ENCODE data around the gene ANAPC5.
"Not testable (repeated sequence)": the region's sequence is repeated elsewhere in the genome, so short reads cannot be mapped to it uniquely, and the experiment has no call there.

The ANAPC5 gene

GRCh38 chr12:121307397-121307796 is 44.8 kb downstream of the ANAPC5 start:
- not testable (repeated sequence) for DNase-seq

GRCh38 chr12:121304306-121304705 is 47.9 kb downstream of the ANAPC5 start:
- DNase-seq, result no peak

- DNase-seq, result no peak
These were observed 50.3 kb downstream of the ANAPC5 start for GRCh38 chr12:121301876-121302275.

GRCh38 chr12:121300083-121300819 is 52.0 kb downstream of the ANAPC5 start:
- no peak for DNase-seq

- DNase-seq, result no peak
These were observed 52.5 kb downstream of the ANAPC5 start for GRCh38 chr12:121299662-121300061.

DNA sequence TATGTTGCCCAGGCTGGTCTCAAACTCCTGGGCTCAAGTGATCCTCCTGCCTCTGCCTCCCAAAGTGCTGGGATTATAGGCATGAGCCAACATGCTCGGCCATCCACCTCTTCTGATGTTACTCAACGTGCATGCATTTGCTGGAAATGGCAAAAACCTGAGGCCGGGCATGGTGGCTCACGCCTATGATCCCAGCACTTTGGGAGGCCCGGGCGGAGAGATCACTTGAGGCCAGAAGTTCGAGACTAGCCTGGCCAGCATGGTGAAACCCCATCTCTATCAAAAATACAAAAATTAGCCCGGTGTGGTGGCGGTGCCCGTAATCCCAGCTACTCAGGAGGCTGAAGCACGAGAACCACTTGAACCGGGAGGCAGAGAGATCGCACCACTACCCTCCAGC is 53.8 kb downstream of the ANAPC5 start:
- DNase-seq, result not testable (repeated sequence)

DNA sequence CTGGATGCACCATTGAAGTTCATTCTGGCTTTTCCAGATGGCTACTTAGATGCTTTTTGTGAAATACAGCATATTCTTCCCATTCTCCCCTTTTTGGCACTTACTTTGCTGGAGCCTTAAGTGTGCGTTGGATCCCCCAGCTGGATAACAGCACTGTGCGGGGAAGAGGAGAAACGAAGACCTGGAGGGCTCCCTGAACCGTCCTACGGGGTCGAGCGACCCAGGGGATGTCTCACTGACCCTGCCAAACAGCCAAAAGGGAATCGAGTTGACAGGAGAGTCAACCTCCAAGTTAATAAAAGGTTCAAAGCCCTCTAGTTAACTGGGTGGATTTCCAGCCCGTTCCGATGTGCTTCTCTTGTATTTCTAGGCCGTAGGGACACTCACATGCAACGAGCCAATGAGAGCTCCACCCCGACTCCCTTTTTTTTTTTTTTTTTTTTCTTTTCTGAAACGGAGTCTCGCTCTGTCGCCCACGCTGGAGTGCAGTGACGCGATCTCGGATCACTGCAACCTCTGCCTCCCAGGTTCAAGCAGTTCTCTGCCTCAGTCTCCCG is 54.7 kb downstream of the ANAPC5 start:
- DNase-seq, result peak; percentile 30

GRCh38 chr12:121296618-121297434 is 55.4 kb downstream of the ANAPC5 start, which contains the start of gene CAMKK2:
Gene CAMKK2, minus strand, starts transcription at chr12:121296709. Its CDS starts 22,183 bp downstream, at chr12:121274526.
- DNase-seq, result peak; percentile 88

DNA sequence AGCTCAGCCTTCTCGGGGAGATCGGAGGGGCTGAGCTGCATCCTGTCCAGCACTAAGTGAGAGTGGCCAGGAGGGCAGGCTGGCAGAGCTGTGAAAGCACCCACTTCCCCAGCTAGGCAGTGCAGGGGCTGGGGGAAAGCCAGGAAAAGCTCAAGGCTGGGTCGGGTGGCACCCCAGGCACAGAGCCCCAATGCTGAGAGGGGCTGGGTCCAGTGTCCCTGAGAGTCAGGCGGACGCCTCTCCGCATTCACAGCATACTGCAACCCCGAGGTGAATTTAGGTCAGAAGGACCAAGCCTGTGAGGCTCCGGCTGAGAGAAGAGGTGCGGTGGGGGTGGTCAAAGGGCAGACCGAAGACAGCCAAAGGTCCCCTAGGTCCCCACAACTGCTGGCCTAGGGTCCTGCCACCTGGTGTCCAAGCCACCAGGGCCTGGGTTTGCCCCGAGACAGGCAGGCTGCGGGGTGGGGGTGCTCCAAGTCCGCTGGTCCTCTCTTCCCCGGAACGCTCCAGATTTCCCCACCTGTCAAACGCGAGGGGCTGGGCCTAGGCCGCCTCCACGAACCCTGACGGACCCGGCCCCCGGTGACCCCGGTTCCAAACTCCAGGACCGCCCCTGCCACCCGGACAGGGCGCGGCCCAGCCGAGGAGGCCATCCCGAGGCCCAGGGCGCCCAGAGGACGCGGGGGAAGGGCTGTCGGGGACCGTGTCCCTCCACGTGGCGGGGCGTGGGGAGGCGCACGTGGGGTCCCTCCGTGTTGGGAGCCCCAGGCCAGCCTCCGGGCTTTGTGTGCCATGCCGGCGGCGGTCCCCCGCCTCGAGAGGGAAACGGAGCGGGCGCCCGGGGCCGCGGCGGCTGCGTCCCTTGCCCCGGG is 56.2 kb downstream of the ANAPC5 start:
- DNase-seq, result peak; percentile 21

DNA sequence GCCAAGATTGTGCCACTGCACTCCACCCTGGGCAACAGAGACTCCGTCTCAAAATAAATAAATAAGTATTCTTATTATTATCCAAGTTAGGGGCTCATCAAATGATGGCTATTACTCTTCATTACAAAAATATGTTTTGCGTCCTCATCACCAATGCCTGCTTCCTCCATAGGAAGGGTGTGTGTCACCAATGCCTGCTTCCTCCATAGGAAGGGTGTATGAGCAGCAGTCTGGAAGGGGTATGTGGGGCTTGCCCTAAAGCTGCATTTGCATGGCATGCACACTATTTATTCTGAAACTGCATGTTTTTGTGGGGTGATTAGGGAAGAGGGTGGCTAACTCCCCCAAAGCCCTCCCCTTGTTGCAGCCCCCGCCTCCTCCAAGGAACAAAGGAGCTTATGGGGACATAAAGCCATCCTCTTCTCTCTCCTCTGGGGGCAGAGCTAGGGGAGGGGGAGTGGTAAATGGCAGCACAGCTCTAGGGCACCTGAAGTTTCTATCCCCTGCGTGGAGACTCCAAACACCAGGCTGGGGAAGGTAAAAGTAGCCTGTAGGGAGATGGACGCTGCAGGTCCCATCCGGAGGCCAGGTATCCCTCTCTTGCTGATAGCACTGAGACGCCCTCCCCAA is 57.0 kb downstream of the ANAPC5 start:
- peak; percentile 17 for DNase-seq

GRCh38 chr12:121294151-121294889 is 57.9 kb downstream of the ANAPC5 start:
- no peak for DNase-seq

DNA sequence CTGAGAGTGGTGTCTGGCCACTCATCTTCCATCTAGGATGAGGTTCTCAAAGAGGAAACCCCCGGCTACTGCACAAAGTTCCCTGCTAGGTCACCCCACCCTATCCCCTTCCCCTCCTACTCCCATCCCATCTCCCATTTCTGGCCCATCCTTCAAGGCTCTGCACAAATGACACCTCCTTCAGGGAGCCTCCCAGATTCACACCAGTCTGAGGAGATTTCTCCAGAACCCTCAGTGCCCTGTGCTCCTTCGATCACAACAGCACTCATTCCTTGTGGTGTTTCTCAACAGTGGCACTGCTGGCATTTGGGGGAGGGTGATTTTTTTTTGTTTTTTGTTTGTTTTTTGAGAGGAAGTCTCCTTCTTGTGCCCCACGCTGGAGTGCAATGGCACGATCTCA is 58.6 kb downstream of the ANAPC5 start:
- no peak for DNase-seq

GRCh38 chr12:121290410-121290809 is 61.8 kb downstream of the ANAPC5 start:
- no peak for DNase-seq

GRCh38 chr12:121289962-121290361 is 62.2 kb downstream of the ANAPC5 start:
- no peak for DNase-seq

DNA sequence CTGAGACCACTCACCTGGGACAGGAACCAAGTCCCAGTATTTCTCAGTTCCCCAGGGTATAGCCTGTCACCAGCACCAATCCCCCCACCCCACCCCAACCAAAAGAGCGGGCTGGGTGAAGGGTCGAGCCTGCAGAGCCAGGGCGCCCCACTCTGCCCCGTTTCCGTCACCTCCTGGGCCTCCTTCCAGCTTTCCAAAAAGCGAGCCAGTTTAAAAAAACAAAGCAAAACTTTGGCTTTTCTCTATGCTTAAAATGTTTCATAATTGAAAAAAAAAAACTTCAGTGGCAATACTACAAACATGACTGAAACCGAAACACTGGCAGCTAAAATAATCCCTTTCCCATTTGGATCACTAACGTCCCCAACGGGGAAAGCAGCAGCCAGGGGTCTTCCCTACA is 63.2 kb downstream of the ANAPC5 start:
- DNase-seq, result no peak

DNA sequence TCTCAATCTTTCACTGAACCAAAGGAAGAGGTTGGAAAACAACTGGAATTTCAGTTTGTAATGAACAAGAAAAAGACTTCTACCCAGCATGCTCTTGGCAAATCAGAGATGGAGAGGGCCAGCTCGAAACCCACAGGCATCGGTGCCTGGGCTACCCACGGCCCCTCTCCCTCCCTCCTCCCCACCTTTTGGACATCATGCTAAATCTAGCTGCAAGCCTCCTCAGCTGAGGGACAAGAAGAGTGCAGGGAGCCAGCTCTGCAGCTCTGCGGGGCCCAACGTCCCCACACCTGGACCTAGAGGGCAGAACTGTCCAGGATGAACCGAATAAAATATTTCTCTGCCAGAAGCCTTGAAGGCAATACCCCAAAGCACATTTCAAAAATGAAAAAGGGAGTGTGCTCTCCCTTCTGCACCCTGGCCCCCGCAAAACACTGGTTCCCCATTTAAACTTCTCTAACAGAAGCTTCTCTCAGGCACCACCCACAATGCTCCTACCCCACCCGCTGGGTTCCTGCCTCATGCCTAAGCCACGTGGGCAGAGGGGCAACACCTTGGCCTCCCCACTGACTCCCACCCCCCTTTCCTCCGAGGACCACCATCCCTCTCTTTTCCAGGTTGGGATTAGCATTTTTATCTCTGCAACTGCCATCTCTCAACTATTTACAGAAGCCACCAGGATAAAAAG is 63.9 kb downstream of the ANAPC5 start:
- no peak for DNase-seq

GRCh38 chr12:121287267-121287954 is 64.8 kb downstream of the ANAPC5 start:
- no peak for DNase-seq

DNA sequence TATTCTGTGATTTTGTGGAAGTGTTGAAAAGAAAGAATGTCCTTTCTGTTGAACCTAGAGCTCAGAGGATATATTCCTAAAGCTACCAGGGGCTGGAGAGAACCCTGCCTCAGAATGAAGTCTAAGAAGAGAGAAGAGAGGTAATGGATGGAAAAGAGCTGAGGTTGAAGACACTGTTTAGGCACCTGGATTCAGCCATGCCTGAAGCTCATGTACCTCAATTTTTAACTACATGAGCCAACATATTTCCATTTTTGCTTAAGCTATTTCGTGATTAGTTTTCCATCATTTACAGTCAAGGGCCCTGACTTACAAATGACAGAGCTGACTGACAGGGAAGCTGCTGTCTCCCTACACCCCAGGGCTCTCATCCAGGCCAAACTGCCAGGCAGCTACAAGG is 66.4 kb downstream of the ANAPC5 start:
- DNase-seq, result no peak

DNA sequence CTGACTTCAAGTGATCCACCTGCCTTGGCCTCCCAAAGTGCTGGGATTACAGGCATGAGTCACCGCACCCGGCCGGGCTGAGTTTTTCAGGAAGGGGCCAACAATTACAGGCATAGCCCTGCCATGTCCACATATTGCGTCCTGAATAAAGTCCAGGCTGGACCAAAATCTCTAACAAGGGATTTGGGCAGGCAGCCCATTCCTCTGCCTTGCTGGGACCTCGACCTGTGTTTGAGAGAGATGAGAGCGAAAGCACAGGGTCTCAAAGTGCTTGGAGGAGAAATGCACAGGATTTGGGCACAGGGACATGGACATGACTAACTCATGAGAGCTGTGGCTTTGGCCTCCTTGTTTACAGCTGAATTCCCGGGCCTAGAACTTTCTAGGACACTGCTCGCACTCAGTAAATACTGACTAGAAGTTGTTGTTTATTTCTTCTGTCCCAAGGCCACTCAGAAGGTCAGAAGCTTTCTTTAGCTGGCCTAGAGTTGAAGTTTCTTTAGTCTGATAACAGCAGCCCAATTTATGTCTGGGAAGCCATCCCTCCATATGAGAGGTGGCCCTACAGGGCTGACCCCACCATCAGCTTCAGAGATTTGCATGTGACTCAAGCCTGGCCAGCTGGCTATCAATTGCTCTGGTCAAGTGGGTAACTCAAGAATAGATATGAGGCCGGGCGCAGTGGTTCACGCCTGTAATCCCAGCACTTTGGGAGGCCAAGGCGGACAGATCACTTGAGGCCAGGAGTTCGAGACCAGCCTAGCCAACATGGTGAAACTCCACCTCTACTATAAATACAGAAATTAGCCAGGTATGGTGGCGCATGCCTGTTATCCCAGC is 67.4 kb downstream of the ANAPC5 start:
- no peak for DNase-seq

Measured in activated CD4-positive, alpha-beta T cell treated with anti-CD3 and anti-CD28 coated beads, Interleukin-2, amount 50 U/mL, for 16 hours (primary cell).